ENCODE measurements around the gene GABRG3. TPM values are rescaled to one million over a fixed set of nuclear protein-coding genes. Genes with fewer than 3 reads are reported as not detected.

Gene GABRG3
- total and polyA plus RNA-seq, 2 experiments from 2014 or later: 0.10 to 1.4 TPM

DNA sequence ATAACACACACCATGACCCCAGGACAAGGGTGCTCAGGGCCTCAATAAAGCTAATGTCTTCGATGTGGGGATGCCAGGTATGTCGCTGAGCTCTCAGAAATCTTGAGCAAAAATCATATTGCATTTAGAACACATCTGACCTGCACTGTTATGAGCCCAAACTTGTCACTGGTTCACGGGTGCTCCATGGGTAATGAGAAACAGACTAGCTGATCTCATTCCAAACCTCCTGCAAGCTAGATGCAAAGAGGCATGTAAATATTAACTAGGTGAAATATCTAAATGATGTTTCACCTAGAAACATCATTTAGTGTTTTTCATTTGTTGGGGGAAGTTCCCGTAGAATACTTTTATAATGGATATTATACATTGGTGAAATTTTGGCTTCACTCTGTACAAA is 578.8 kb downstream of the GABRG3 start:
- H3K27ac ChIP-seq (ENCODE audit: low read depth): no peak overlapping the region
- no peak overlapping the region for H3K4me3 Mint-ChIP-seq
- 0 out of 2 replicates have a peak, but pooled peaks cover 2% of the 10 kb centered on the region for H3K9me2 ChIP-seq (ENCODE audit: insufficient read depth)
- H3K36me3 ChIP-seq (ENCODE audit: insufficient read depth): no peaks in the 10 kb centered on the region
- H3K4me3 ChIP-seq: no peak overlapping the region
- H3K27ac Mint-ChIP-seq: no peak overlapping the region
- no peak for DNase-seq (ENCODE audit: low spot score)
- H2AFZ ChIP-seq: no peak overlapping the region
- no peaks in the 10 kb centered on the region for H3F3A ChIP-seq (replicated peaks; ENCODE audit: low read depth)
- no peak overlapping the region for H3K4me2 ChIP-seq
- H3K9me3 Mint-ChIP-seq: peaks cover 3% of the 10 kb centered on the region; the same call in 1 of the 3 replicates
- no peaks in the 10 kb centered on the region for H3K79me2 ChIP-seq (replicated peaks; ENCODE audit: insufficient read depth)
- TF ChIP-seq NANOG (IDR thresholded peaks at IDR 0.05; ENCODE audit: borderline replicate concordance): no peak
- H3K36me3 Mint-ChIP-seq (ENCODE audit: low read depth): 0 out of 3 replicates have a peak, but pooled peaks cover 6% of the 10 kb centered on the region
- no peak for ATAC-seq
- no peaks in the 10 kb centered on the region for H3K4me1 Mint-ChIP-seq
- no peaks in the 10 kb centered on the region for H4K20me1 ChIP-seq (replicated peaks; ENCODE audit: insufficient read depth)
- no peaks in the 10 kb centered on the region for H3K4me1 ChIP-seq (ENCODE audit: insufficient read depth)
- no peaks in the 10 kb centered on the region for H3K27me3 ChIP-seq (ENCODE audit: insufficient read depth)
- H3K27me3 Mint-ChIP-seq (ENCODE audit: insufficient read depth, low read depth, poor library complexity): no peaks in the 10 kb centered on the region

DNA sequence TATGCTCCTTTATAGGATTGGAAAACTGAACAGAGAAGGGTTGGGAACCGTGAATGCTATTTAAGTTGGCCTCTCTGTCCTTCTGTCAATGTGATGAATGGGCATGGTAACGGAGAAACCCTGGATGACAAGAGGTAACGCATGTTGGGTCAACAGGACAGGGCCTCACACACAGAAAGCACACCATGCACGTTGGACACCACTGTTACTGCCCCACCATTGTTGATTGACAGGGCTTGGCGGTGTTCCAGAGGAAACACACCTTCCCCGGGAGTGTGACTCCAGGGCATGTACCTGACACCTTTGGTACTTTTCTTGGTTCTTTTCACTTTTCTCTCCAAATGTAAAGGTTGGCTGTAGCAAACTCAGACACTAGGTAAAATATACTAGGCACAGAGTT is 579.7 kb downstream of the GABRG3 start:
- DNase-seq (ENCODE audit: low spot score): no peak
- Mint-ChIP-seq H3K27ac (no peak overlapping the region), H3K36me3 (ENCODE audit: low read depth) (peaks cover 6% of the 10 kb centered on the region; the same call in 1 of the 3 replicates), H3K4me3 (no peak overlapping the region), H3K9me3 (peaks cover 7% of the 10 kb centered on the region), H3K27me3 (ENCODE audit: insufficient read depth, low read depth, poor library complexity) (no peaks in the 10 kb centered on the region), H3K4me1 (no peaks in the 10 kb centered on the region)
- no peaks in the 10 kb centered on the region for H3K79me2 ChIP-seq (replicated peaks; ENCODE audit: insufficient read depth)
- 0 out of 2 replicates have a peak, but pooled peaks cover 2% of the 10 kb centered on the region for H3K9me2 ChIP-seq (ENCODE audit: insufficient read depth)
- ATAC-seq: no peak
- H3K4me2 ChIP-seq: no peak overlapping the region
- no peak overlapping the region for H2AFZ ChIP-seq
- no peaks in the 10 kb centered on the region for H3K4me1 ChIP-seq (ENCODE audit: insufficient read depth)
- H3K27ac ChIP-seq (ENCODE audit: low read depth): no peak overlapping the region
- no peaks in the 10 kb centered on the region for H3F3A ChIP-seq (replicated peaks; ENCODE audit: low read depth)
- H4K20me1 ChIP-seq (replicated peaks; ENCODE audit: insufficient read depth): no peaks in the 10 kb centered on the region
- no peak overlapping the region for H3K4me3 ChIP-seq
- no peaks in the 10 kb centered on the region for H3K36me3 ChIP-seq (ENCODE audit: insufficient read depth)
- H3K27me3 ChIP-seq (ENCODE audit: insufficient read depth): no peaks in the 10 kb centered on the region
- TF ChIP-seq ZNF331 (CRISPR knock-in tag; IDR thresholded peaks at IDR 0.05; ENCODE audit: low read depth) (no peak), EZH2 (IDR thresholded peaks at IDR 0.05; ENCODE audit: low read depth, unreplicated experiment) (no peak), CREB1 (CRISPR knock-in tag; IDR thresholded peaks at IDR 0.05; ENCODE audit: low read depth) (no peak), EZH2phosphoT487 (IDR thresholded peaks at IDR 0.05; ENCODE audit: unreplicated experiment) (no peak), POLR2AphosphoS5 (IDR thresholded peaks at IDR 0.05; ENCODE audit: low read depth) (no peak), JUNB (IDR thresholded peaks at IDR 0.05; ENCODE audit: unreplicated experiment) (no peak)
- TF ChIP-seq, protein P1, sequence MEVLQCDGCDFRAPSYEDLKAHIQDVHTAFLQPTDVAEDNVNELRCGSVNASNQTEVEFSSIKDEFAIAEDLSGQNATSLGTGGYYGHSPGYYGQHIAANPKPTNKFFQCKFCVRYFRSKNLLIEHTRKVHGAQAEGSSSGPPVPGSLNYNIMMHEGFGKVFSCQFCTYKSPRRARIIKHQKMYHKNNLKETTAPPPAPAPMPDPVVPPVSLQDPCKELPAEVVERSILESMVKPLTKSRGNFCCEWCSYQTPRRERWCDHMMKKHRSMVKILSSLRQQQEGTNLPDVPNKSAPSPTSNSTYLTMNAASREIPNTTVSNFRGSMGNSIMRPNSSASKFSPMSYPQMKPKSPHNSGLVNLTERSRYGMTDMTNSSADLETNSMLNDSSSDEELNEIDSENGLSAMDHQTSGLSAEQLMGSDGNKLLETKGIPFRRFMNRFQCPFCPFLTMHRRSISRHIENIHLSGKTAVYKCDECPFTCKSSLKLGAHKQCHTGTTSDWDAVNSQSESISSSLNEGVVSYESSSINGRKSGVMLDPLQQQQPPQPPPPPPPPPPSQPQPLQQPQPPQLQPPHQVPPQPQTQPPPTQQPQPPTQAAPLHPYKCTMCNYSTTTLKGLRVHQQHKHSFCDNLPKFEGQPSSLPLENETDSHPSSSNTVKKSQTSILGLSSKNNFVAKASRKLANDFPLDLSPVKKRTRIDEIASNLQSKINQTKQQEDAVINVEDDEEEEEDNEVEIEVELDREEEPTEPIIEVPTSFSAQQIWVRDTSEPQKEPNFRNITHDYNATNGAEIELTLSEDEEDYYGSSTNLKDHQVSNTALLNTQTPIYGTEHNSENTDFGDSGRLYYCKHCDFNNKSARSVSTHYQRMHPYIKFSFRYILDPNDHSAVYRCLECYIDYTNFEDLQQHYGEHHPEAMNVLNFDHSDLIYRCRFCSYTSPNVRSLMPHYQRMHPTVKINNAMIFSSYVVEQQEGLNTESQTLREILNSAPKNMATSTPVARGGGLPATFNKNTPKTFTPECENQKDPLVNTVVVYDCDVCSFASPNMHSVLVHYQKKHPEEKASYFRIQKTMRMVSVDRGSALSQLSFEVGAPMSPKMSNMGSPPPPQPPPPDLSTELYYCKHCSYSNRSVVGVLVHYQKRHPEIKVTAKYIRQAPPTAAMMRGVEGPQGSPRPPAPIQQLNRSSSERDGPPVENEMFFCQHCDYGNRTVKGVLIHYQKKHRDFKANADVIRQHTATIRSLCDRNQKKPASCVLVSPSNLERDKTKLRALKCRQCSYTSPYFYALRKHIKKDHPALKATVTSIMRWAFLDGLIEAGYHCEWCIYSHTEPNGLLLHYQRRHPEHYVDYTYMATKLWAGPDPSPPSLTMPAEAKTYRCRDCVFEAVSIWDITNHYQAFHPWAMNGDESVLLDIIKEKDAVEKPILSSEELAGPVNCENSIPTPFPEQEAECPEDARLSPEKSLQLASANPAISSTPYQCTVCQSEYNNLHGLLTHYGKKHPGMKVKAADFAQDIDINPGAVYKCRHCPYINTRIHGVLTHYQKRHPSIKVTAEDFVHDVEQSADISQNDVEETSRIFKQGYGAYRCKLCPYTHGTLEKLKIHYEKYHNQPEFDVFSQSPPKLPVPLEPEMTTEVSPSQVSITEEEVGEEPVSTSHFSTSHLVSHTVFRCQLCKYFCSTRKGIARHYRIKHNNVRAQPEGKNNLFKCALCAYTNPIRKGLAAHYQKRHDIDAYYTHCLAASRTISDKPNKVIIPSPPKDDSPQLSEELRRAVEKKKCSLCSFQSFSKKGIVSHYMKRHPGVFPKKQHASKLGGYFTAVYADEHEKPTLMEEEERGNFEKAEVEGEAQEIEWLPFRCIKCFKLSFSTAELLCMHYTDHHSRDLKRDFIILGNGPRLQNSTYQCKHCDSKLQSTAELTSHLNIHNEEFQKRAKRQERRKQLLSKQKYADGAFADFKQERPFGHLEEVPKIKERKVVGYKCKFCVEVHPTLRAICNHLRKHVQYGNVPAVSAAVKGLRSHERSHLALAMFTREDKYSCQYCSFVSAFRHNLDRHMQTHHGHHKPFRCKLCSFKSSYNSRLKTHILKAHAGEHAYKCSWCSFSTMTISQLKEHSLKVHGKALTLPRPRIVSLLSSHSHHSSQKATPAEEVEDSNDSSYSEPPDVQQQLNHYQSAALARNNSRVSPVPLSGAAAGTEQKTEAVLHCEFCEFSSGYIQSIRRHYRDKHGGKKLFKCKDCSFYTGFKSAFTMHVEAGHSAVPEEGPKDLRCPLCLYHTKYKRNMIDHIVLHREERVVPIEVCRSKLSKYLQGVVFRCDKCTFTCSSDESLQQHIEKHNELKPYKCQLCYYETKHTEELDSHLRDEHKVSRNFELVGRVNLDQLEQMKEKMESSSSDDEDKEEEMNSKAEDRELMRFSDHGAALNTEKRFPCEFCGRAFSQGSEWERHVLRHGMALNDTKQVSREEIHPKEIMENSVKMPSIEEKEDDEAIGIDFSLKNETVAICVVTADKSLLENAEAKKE (CRISPR knock-in tag; IDR thresholded peaks at IDR 0.05): no peak
- TF ChIP-seq, protein P2, sequence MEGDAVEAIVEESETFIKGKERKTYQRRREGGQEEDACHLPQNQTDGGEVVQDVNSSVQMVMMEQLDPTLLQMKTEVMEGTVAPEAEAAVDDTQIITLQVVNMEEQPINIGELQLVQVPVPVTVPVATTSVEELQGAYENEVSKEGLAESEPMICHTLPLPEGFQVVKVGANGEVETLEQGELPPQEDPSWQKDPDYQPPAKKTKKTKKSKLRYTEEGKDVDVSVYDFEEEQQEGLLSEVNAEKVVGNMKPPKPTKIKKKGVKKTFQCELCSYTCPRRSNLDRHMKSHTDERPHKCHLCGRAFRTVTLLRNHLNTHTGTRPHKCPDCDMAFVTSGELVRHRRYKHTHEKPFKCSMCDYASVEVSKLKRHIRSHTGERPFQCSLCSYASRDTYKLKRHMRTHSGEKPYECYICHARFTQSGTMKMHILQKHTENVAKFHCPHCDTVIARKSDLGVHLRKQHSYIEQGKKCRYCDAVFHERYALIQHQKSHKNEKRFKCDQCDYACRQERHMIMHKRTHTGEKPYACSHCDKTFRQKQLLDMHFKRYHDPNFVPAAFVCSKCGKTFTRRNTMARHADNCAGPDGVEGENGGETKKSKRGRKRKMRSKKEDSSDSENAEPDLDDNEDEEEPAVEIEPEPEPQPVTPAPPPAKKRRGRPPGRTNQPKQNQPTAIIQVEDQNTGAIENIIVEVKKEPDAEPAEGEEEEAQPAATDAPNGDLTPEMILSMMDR (conservative IDR thresholded peaks at IDR 0.05; ENCODE audit: low read depth in 2 of 2): no peak

Data from GM23338 (cell line).